HG02759 (cell line): Measurements from ENCODE around the gene XKR7.
A peak's percentile ranks its signal among the peaks of the same experiment; 100 is the strongest.

Source experiments
- ATAC-seq: cut with Tn5 transposase; IDR thresholded peaks from one replicate; pipeline ENCODE4 v1.9.1; 2021; ENCODE audit warnings: mild to moderate bottlenecking, moderate library complexity; ENCODE audit not compliant: unreplicated experiment

Gene XKR7

GRCh38 chr20:31943052-31943471 lies 24.9 kb upstream of the XKR7 start:
- ATAC-seq: no peak

GRCh38 chr20:31945319-31945718 lies 22.6 kb upstream of the XKR7 start:
- no peak for ATAC-seq

GRCh38 chr20:31945785-31946184 lies 22.2 kb upstream of the XKR7 start:
- no peak for ATAC-seq

GRCh38 chr20:31948008-31948407 lies 19.9 kb upstream of the XKR7 start:
- ATAC-seq: no peak

- no peak for ATAC-seq
These were observed 17.9 kb upstream of the XKR7 start for GRCh38 chr20:31949877-31950646.

- ATAC-seq: no peak
These were observed 16.8 kb upstream of the XKR7 start for GRCh38 chr20:31951203-31951529.

GRCh38 chr20:31951530-31952453 lies 16.2 kb upstream of the XKR7 start, which contains the start of gene PDRG1:
TSS of gene PDRG1 (minus strand) at chr20:31952046. CDS start at chr20:31951961, 85 bp downstream.
- ATAC-seq: peak; percentile 90

GRCh38 chr20:31953556-31954148 lies 14.3 kb upstream of the XKR7 start:
- ATAC-seq: no peak

GRCh38 chr20:31954500-31954899 lies 13.5 kb upstream of the XKR7 start:
- no peak for ATAC-seq

- ATAC-seq: no peak
These were observed 11.1 kb upstream of the XKR7 start for GRCh38 chr20:31956556-31957526.

GRCh38 chr20:31962761-31963160 lies 5.2 kb upstream of the XKR7 start:
- ATAC-seq: no peak

- no peak for ATAC-seq
These were observed 4.1 kb upstream of the XKR7 start for GRCh38 chr20:31963889-31964288.

GRCh38 chr20:31966991-31967655 lies 828 bp upstream of the XKR7 start:
- ATAC-seq: no peak

- peak; percentile 63 for ATAC-seq
These were observed 558 bp downstream of the XKR7 start for GRCh38 chr20:31968291-31969126.

GRCh38 chr20:31969991-31970390 lies 2.0 kb downstream of the XKR7 start:
- ATAC-seq: no peak

- ATAC-seq: no peak
These were observed 4.6 kb downstream of the XKR7 start for GRCh38 chr20:31972471-31973021.

- no peak for ATAC-seq
These were observed 6.3 kb downstream of the XKR7 start for GRCh38 chr20:31974296-31974695.

GRCh38 chr20:31974951-31975487 lies 7.1 kb downstream of the XKR7 start:
- no peak for ATAC-seq
